Caco-2 (cell line): ENCODE data around the gene NDUFA8. TPM values are rescaled to one million over a fixed set of nuclear protein-coding genes. Genes with fewer than 3 reads are reported as not detected.
A peak's percentile ranks its signal among the peaks of the same experiment; 100 is the strongest.

Source experiments
- BruUV-seq: library from RNA; stranded (reverse); fragments of 400-500 nt; replicated peaks from 2 replicates; lab custom pipeline; 2021; lab: Mats Ljungman, UMichigan
- CTCF ChIA-PET: fragments of 300-600 bp; sonication (Branson Sonifier 250); formaldehyde crosslinking; loops from one replicate; lab custom pipeline; 2022; ENCODE audit warnings: antibody characterized with exemption; lab: Charles Lee
- POLR2A ChIA-PET: fragments of 300-600 bp; sonication (Branson Sonifier 250); formaldehyde crosslinking; loops from one replicate; lab custom pipeline; 2022; ENCODE audit warnings: antibody characterized with exemption; lab: Charles Lee
- DNase-seq, 2 experiments: peaks; one replicate each; pipeline versions ENCODE4 v3.0.0 to v3.0.0-alpha.2; 2020 to 2022
- H3K27me3 ChIP-seq: replicated peaks from 2 replicates; pipeline ENCODE4 v1.6.0; 2011; ENCODE audit warnings: low read length; ENCODE audit not compliant: control insufficient read depth, insufficient read depth
- H3K36me3 ChIP-seq: 2 replicates; pipeline ENCODE4 v1.5.1; 2011; ENCODE audit warnings: low read length; ENCODE audit not compliant: control insufficient read depth, insufficient read depth
- H3K4me1 ChIP-seq: fragments of 250-450 bp; sonication (Bioruptor Pico); 2 replicates; pipeline ENCODE4 v1.5.1; 2020; ENCODE audit warnings: mild to moderate bottlenecking
- H3K4me3 ChIP-seq: 2 replicates; pipeline ENCODE4 v1.5.1; 2011; ENCODE audit warnings: low read depth, mild to moderate bottlenecking, control low read depth, low read length
- H3K9me3 ChIP-seq: fragments of 250-450 bp; sonication (Bioruptor Pico); 2 replicates; pipeline ENCODE4 v1.5.1; 2020; ENCODE audit warnings: mild to moderate bottlenecking, moderate library complexity
- H3K27ac Mint-ChIP-seq: one replicate; pipeline ENCODE4 v1.8.0; 2022; ENCODE audit warnings: mixed read lengths; ENCODE audit not compliant: unreplicated experiment
- H3K27me3 Mint-ChIP-seq: one replicate; pipeline ENCODE4 v1.8.0; 2022; ENCODE audit warnings: mixed read lengths; ENCODE audit not compliant: insufficient read depth, unreplicated experiment
- H3K36me3 Mint-ChIP-seq: one replicate; pipeline ENCODE4 v1.8.0; 2022; ENCODE audit warnings: mild to moderate bottlenecking, mixed read lengths; ENCODE audit not compliant: insufficient read depth, unreplicated experiment
- H3K4me1 Mint-ChIP-seq: one replicate; pipeline ENCODE4 v1.8.0; 2022; ENCODE audit warnings: low read depth, mixed read lengths; ENCODE audit not compliant: unreplicated experiment
- H3K4me3 Mint-ChIP-seq: one replicate; pipeline ENCODE4 v1.8.0; 2022; ENCODE audit warnings: mild to moderate bottlenecking, moderate library complexity, mixed read lengths; ENCODE audit not compliant: unreplicated experiment
- H3K9me3 Mint-ChIP-seq: one replicate; pipeline ENCODE4 v1.8.0; 2022; ENCODE audit warnings: mixed read lengths; ENCODE audit not compliant: unreplicated experiment
- CTCF ChIP-seq, 2 experiments: fragments of 200-600 bp in 1 of 2; IDR thresholded peaks; 1 replicate in 1 of 2; 2 replicates in 1 of 2; pipeline versions ENCODE4 v1.5.1 to v1.8.0; 2011 to 2022; ENCODE audit warnings: antibody characterized with exemption in 1 of 2, control low read depth in 1 of 2, inconsistent platforms in 1 of 2, low read depth in 1 of 2, low read length in 1 of 2, mild to moderate bottlenecking in 1 of 2, moderate library complexity in 1 of 2; ENCODE audit not compliant: insufficient read depth in 1 of 2, severe bottlenecking in 1 of 2, unreplicated experiment in 1 of 2
- intact Hi-C: fragments of 100-400 bp; cut with micrococcal nuclease; formaldehyde crosslinking; loops from one replicate; pipeline ENCODE4 v1.10.0; 2022; ENCODE audit not compliant: unreplicated experiment
- total RNA-seq: library from RNA; stranded (reverse); gene quantifications from 2 replicates; pipeline ENCODE4 v1.2.3, GENCODE V29; 2022

The NDUFA8 gene
- total RNA-seq, 1 experiment from 2014 or later, result 58.0 TPM

GRCh38 chr9:122099271-122099869 lies 60.2 kb downstream of the NDUFA8 start:
- no peak overlapping the region for H3K4me3 ChIP-seq
- no peaks in the 10 kb centered on the region for H3K4me1 ChIP-seq
- Mint-ChIP-seq H3K27me3 (peaks cover 9% of the 10 kb centered on the region), H3K4me3 (no peak overlapping the region), H3K36me3 (no peaks in the 10 kb centered on the region), H3K4me1 (no peaks in the 10 kb centered on the region), H3K9me3 (peaks cover 10% of the 10 kb centered on the region), H3K27ac (no peak overlapping the region)
- no TSS peak for BruUV-seq
- POLR2A ChIA-PET, result no interaction called here
- DNase-seq, result peak; percentile 76 to 82
- no peaks in the 10 kb centered on the region for H3K27me3 ChIP-seq
- no peaks in the 10 kb centered on the region for H3K36me3 ChIP-seq
- CTCF ChIA-PET, result interaction anchor here (0.6 to 5.3 kb wide), 26 partner anchors 9 to 553 kb away, joined by 3 to 175 read pairs (median 4); partner anchors contain the start of genes MRRF and RBM18
- peak; percentile 78 to 81 for TF ChIP-seq CTCF (IDR thresholded peaks at IDR 0.05; ENCODE audit: insufficient read depth in 1 of 2, low read depth in 1 of 2, low read length in 1 of 2, severe bottlenecking in 1 of 2, unreplicated experiment in 1 of 2)
- H3K9me3 ChIP-seq, result peaks cover 7% of the 10 kb centered on the region
- intact Hi-C loops, result loop anchor here (1.0 to 10.0 kb wide), 4 partner anchors 24 to 715 kb away; no protein-coding TSS in a partner anchor

GRCh38 chr9:122097679-122098315 lies 61.8 kb downstream of the NDUFA8 start:
- Mint-ChIP-seq H3K27ac (no peak overlapping the region), H3K36me3 (no peaks in the 10 kb centered on the region), H3K4me1 (no peaks in the 10 kb centered on the region), H3K9me3 (no peaks in the 10 kb centered on the region), H3K27me3 (peaks cover 9% of the 10 kb centered on the region), H3K4me3 (no peak overlapping the region)
- DNase-seq, result no peak
- CTCF ChIA-PET, result interaction anchor here (1.0 to 5.3 kb wide), 5 partner anchors 12 to 251 kb away, joined by 3 to 175 read pairs (median 9); partner anchors contain the start of genes MRRF and RBM18
- POLR2A ChIA-PET, result no interaction called here
- Histone ChIP-seq H3K27me3 (no peaks in the 10 kb centered on the region), H3K36me3 (no peaks in the 10 kb centered on the region), H3K4me3 (no peak overlapping the region), H3K4me1 (no peaks in the 10 kb centered on the region), H3K9me3 (no peaks in the 10 kb centered on the region; the same call in 1 of the 2 replicates)
- no peak for TF ChIP-seq CTCF (IDR thresholded peaks at IDR 0.05; ENCODE audit: insufficient read depth in 1 of 2, low read depth in 1 of 2, low read length in 1 of 2, severe bottlenecking in 1 of 2, unreplicated experiment in 1 of 2)
- intact Hi-C loops, result loop anchor here (5.0 to 10.0 kb wide), 2 partner anchors 355 to 717 kb away; no protein-coding TSS in a partner anchor
- no TSS peak for BruUV-seq

GRCh38 chr9:122096620-122097415 lies 62.8 kb downstream of the NDUFA8 start:
- no peak overlapping the region for H3K4me3 Mint-ChIP-seq
- Histone ChIP-seq H3K4me1 (no peaks in the 10 kb centered on the region), H3K36me3 (no peaks in the 10 kb centered on the region), H3K27me3 (no peaks in the 10 kb centered on the region), H3K9me3 (no peaks in the 10 kb centered on the region), H3K4me3 (no peak overlapping the region)
- H3K27me3 Mint-ChIP-seq, result peaks cover 9% of the 10 kb centered on the region
- no peaks in the 10 kb centered on the region for H3K9me3 Mint-ChIP-seq
- H3K36me3 Mint-ChIP-seq, result no peaks in the 10 kb centered on the region
- no peak for DNase-seq
- H3K27ac Mint-ChIP-seq, result no peak overlapping the region
- ChIA-PET POLR2A (no interaction called here), CTCF (interaction anchor here (5.1 to 5.3 kb wide), 2 partner anchors 25 to 252 kb away, joined by 93 to 175 read pairs; no protein-coding TSS in a partner anchor)
- BruUV-seq, result no TSS peak
- no peak for TF ChIP-seq CTCF (IDR thresholded peaks at IDR 0.05; ENCODE audit: insufficient read depth in 1 of 2, low read depth in 1 of 2, low read length in 1 of 2, severe bottlenecking in 1 of 2, unreplicated experiment in 1 of 2)
- intact Hi-C loops, result loop anchor here (5.0 to 10.0 kb wide), 2 partner anchors 355 to 718 kb away; no protein-coding TSS in a partner anchor
- peaks cover 6% of the 10 kb centered on the region for H3K4me1 Mint-ChIP-seq
